DOHH2 (cell line): ENCODE results near the gene GLT1D1.

Source experiments
- H3F3A ChIP-seq: fragments of 200-600 bp; sonication (generic), shearing (Covaris generic); 2 replicates; pipeline ENCODE4 v1.6.0; 2016; ENCODE audit warnings: antibody characterized with exemption, mild to moderate bottlenecking; ENCODE audit not compliant: control insufficient read depth, insufficient read depth
- H3K27ac ChIP-seq: fragments of 200-600 bp; sonication (generic); 2 replicates; pipeline ENCODE4 v1.5.1; 2014; ENCODE audit warnings: low read depth, mild to moderate bottlenecking, low read length, moderate library complexity
- H3K27me3 ChIP-seq: fragments of 200-600 bp; sonication (generic); 2 replicates; pipeline ENCODE4 v1.6.1; 2014; ENCODE audit warnings: mild to moderate bottlenecking, low read length, mixed read lengths; ENCODE audit not compliant: control insufficient read depth
- H3K36me3 ChIP-seq: fragments of 200-600 bp; sonication (generic); 2 replicates; pipeline ENCODE4 v1.6.1; 2014; ENCODE audit warnings: mild to moderate bottlenecking, low read length, moderate library complexity, mixed read lengths; ENCODE audit not compliant: control insufficient read depth
- H3K4me1 ChIP-seq: fragments of 200-600 bp; sonication (generic); 2 replicates; pipeline ENCODE4 v1.6.1; 2014; ENCODE audit warnings: mild to moderate bottlenecking, low read length, mixed read lengths; ENCODE audit not compliant: control insufficient read depth
- H3K4me2 ChIP-seq: fragments of 200-600 bp; sonication (generic); 2 replicates; pipeline ENCODE4 v1.6.0; 2014; ENCODE audit warnings: mild to moderate bottlenecking, low read length, moderate library complexity
- H3K4me3 ChIP-seq: fragments of 200-600 bp; sonication (generic); 2 replicates; pipeline ENCODE4 v1.5.1; 2014; ENCODE audit warnings: mild to moderate bottlenecking, low read length, mixed read lengths
- H3K79me2 ChIP-seq: fragments of 200-600 bp; sonication (generic); 2 replicates; pipeline ENCODE4 v1.6.1; 2014; ENCODE audit warnings: mild to moderate bottlenecking, low read length, mixed read lengths; ENCODE audit not compliant: control insufficient read depth
- H3K9me2 ChIP-seq: fragments of 200-600 bp; sonication (generic); replicated peaks from 2 replicates; pipeline ENCODE4 v1.6.1; 2014; ENCODE audit warnings: mild to moderate bottlenecking, low read length, mixed read lengths; ENCODE audit not compliant: control insufficient read depth
- H3K9me3 ChIP-seq: fragments of 200-600 bp; sonication (generic); 2 replicates; pipeline ENCODE4 v1.6.1; 2014; ENCODE audit warnings: antibody characterized with exemption, low read length, mixed read lengths; ENCODE audit not compliant: control insufficient read depth, insufficient read depth
- H4K20me1 ChIP-seq: fragments of 200-600 bp; sonication (generic); 2 replicates; pipeline ENCODE4 v1.6.0; 2014; ENCODE audit warnings: low read depth, mild to moderate bottlenecking, antibody characterized with exemption, low read length, moderate library complexity; ENCODE audit not compliant: control insufficient read depth, insufficient read depth
- EZH2phosphoT487 ChIP-seq: fragments of 200-600 bp; sonication (generic); IDR thresholded peaks from 2 replicates; pipeline ENCODE4 v1.6.1; 2017; ENCODE audit warnings: borderline replicate concordance, mild to moderate bottlenecking, antibody characterized with exemption, low read length, moderate library complexity, mixed read lengths
- TF ChIP-seq, protein P1 (sequence below): fragments of 200-600 bp; sonication (generic); IDR thresholded peaks from one replicate; pipeline ENCODE4 v1.5.1; 2014; ENCODE audit warnings: antibody characterized with exemption, mild to moderate bottlenecking, low read depth, low read length; ENCODE audit not compliant: poor library complexity, severe bottlenecking

GLT1D1 gene

DNA sequence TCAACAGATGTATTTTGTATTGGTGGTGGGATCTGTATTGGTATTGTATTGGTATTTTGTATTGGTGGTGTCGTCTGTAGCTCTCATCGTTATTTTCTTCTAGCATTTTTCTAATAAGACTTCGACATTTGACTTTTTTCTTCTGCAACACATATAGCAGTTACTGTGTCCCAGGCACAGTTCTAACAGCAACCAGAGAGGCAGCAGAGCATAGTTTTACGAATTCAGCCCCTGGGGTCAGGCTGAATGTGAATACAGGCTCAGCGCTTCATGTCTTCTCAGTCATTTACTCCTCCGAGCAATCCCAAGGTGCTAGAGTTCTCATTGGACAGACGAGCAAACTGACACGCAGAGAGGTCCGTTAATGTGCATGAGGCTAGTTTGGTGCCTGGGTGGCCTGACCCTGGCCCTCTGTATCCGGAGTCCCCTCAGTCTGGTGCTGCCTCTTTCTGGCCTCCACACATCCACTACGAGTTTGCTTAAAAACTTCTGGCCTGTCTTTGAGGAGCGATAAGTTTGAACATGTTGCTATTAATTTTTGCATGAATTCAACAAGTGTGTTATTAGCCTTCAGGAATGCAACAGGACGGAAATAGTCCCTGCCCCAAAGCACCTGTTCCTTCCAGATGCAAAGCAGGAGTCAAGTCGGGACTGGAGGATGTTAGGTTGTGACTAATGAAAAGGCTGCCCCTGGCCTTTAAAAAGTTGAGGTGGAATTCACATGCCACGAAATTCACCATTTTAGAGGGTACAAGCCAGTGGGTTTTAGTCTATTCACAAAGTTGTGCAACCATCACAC, 87.0 kb downstream of the GLT1D1 start:
- no peaks in the 10 kb centered on the region for H3K79me2 ChIP-seq
- no peak overlapping the region for H3K4me2 ChIP-seq
- no peaks in the 10 kb centered on the region for H3K27me3 ChIP-seq
- no peaks in the 10 kb centered on the region for H3K36me3 ChIP-seq
- H3K4me3 ChIP-seq: no peak overlapping the region
- no peaks in the 10 kb centered on the region for H3K9me3 ChIP-seq
- peaks cover 3% of the 10 kb centered on the region; the same call in 1 of the 2 replicates for H3K4me1 ChIP-seq
- H3K27ac ChIP-seq: no peak overlapping the region
- TF ChIP-seq, protein P1, sequence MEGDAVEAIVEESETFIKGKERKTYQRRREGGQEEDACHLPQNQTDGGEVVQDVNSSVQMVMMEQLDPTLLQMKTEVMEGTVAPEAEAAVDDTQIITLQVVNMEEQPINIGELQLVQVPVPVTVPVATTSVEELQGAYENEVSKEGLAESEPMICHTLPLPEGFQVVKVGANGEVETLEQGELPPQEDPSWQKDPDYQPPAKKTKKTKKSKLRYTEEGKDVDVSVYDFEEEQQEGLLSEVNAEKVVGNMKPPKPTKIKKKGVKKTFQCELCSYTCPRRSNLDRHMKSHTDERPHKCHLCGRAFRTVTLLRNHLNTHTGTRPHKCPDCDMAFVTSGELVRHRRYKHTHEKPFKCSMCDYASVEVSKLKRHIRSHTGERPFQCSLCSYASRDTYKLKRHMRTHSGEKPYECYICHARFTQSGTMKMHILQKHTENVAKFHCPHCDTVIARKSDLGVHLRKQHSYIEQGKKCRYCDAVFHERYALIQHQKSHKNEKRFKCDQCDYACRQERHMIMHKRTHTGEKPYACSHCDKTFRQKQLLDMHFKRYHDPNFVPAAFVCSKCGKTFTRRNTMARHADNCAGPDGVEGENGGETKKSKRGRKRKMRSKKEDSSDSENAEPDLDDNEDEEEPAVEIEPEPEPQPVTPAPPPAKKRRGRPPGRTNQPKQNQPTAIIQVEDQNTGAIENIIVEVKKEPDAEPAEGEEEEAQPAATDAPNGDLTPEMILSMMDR: no peak
- no peak for TF ChIP-seq EZH2phosphoT487
- H3F3A ChIP-seq: no peaks in the 10 kb centered on the region
- no peaks in the 10 kb centered on the region for H4K20me1 ChIP-seq
- H3K9me2 ChIP-seq: no peaks in the 10 kb centered on the region

DNA sequence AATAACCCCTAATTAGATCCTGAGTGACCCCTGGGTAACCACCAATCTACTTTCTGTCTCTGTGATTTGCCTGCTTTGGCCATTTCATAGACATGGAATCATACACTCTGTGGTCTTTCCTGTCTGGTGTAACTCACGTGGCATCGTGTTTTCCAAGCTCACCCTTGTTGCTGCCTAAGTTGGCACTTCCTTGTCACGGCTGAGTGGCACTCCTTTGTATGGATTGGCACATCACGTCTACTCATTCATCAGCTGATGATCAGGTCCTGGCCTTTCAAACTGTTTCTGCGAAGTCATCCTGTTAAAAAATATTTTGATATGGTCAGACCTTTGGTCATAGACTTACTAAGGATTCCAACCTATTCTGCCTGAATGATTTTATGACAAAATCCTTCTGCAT, 87.7 kb downstream of the GLT1D1 start:
- no peaks in the 10 kb centered on the region for H3F3A ChIP-seq
- peaks cover 3% of the 10 kb centered on the region; the same call in 1 of the 2 replicates for H3K4me1 ChIP-seq
- no peaks in the 10 kb centered on the region for H3K9me2 ChIP-seq
- H3K36me3 ChIP-seq: no peaks in the 10 kb centered on the region
- no peak overlapping the region for H3K4me3 ChIP-seq
- no peak overlapping the region for H3K4me2 ChIP-seq
- no peaks in the 10 kb centered on the region for H4K20me1 ChIP-seq
- H3K27ac ChIP-seq: no peak overlapping the region
- H3K9me3 ChIP-seq: no peaks in the 10 kb centered on the region
- H3K79me2 ChIP-seq: no peaks in the 10 kb centered on the region
- no peak for TF ChIP-seq EZH2phosphoT487
- TF ChIP-seq, protein P1: no peak
- no peaks in the 10 kb centered on the region for H3K27me3 ChIP-seq

GRCh38 chr12:128942960-128943477, 89.7 kb downstream of the GLT1D1 start:
- Histone ChIP-seq H3K27me3 (no peaks in the 10 kb centered on the region), H3K4me1 (peaks cover 3% of the 10 kb centered on the region; the same call in 1 of the 2 replicates), H3K36me3 (no peaks in the 10 kb centered on the region), H3K79me2 (no peaks in the 10 kb centered on the region), H3K27ac (no peak overlapping the region), H3K4me2 (no peak overlapping the region), H4K20me1 (no peaks in the 10 kb centered on the region), H3F3A (no peaks in the 10 kb centered on the region), H3K9me3 (no peaks in the 10 kb centered on the region), H3K9me2 (no peaks in the 10 kb centered on the region), H3K4me3 (no peak overlapping the region)
- TF ChIP-seq EZH2phosphoT487: no peak
- TF ChIP-seq, protein P1: no peak
